Loucy (cell line): ENCODE results near the gene MYH7B.

Source experiments
- EZH2phosphoT487 ChIP-seq: fragments of 200-600 bp; IDR thresholded peaks from 2 replicates; pipeline ENCODE4 v1.6.1; 2018; ENCODE audit warnings: antibody characterized with exemption, mild to moderate bottlenecking, moderate library complexity, borderline replicate concordance
- TF ChIP-seq, protein P1 (sequence below): fragments of 200-600 bp; sonication (generic); conservative IDR thresholded peaks from 2 replicates; pipeline ENCODE4 v1.5.1; 2014; ENCODE audit warnings: mild to moderate bottlenecking, antibody characterized with exemption, low read length

DNA sequence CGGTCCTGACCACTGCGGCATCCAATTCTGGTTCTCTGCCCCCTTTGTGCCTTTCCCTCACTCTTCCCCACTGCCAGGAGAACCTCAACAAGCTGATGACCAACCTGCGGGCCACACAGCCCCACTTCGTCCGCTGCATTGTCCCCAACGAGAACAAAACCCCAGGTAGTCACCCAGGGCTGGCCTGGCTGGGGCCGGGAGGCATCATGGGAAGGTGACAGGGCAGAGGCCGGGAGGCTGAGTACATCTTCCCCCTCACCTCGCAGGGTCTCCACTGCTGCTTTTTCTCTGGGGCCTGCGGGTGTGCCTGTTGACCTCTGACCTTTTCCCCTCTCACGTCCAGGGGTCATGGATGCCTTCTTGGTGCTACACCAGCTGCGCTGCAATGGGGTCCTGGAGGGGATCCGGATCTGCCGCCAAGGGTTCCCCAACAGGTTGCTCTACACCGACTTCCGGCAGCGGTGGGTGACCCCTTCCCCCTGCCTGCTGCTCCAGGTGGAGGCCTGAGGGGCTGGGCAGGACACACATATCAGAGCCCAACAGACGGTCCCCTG lies 35.1 kb downstream of the MYH7B start:
- TF ChIP-seq, protein P1, sequence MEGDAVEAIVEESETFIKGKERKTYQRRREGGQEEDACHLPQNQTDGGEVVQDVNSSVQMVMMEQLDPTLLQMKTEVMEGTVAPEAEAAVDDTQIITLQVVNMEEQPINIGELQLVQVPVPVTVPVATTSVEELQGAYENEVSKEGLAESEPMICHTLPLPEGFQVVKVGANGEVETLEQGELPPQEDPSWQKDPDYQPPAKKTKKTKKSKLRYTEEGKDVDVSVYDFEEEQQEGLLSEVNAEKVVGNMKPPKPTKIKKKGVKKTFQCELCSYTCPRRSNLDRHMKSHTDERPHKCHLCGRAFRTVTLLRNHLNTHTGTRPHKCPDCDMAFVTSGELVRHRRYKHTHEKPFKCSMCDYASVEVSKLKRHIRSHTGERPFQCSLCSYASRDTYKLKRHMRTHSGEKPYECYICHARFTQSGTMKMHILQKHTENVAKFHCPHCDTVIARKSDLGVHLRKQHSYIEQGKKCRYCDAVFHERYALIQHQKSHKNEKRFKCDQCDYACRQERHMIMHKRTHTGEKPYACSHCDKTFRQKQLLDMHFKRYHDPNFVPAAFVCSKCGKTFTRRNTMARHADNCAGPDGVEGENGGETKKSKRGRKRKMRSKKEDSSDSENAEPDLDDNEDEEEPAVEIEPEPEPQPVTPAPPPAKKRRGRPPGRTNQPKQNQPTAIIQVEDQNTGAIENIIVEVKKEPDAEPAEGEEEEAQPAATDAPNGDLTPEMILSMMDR: no peak
- no peak for TF ChIP-seq EZH2phosphoT487
